Activated naive CD8-positive, alpha-beta T cell (primary cell): ENCODE measurements around the gene IKZF1.

ENCODE experiments used
- H3K27ac Mint-ChIP-seq: one replicate; pipeline ENCODE4 v1.8.0; 2021; ENCODE audit warnings: mixed read lengths
- H3K27me3 Mint-ChIP-seq: one replicate; pipeline ENCODE4 v1.8.0; 2021; ENCODE audit warnings: mixed read lengths
- H3K36me3 Mint-ChIP-seq: one replicate; pipeline ENCODE4 v1.8.0; 2021; ENCODE audit warnings: mixed read lengths
- H3K4me1 Mint-ChIP-seq: one replicate; pipeline ENCODE4 v1.8.0; 2021; ENCODE audit warnings: low read depth, mixed read lengths
- H3K4me3 Mint-ChIP-seq: one replicate; pipeline ENCODE4 v1.8.0; 2021; ENCODE audit warnings: mild to moderate bottlenecking, mixed read lengths
- H3K9me3 Mint-ChIP-seq: one replicate; pipeline ENCODE4 v1.8.0; 2021; ENCODE audit warnings: low read depth, mixed read lengths

Gene IKZF1

GRCh38 chr7:50310956-50311355 is 6.4 kb downstream of the IKZF1 start:
- peaks cover 40% of the 10 kb centered on the region for H3K36me3 Mint-ChIP-seq
- no peaks in the 10 kb centered on the region for H3K27me3 Mint-ChIP-seq
- peaks cover 72% of the 10 kb centered on the region for H3K4me1 Mint-ChIP-seq
- H3K4me3 Mint-ChIP-seq, result peak overlapping the region; percentile 99
- H3K27ac Mint-ChIP-seq, result peak overlapping the region; percentile 100
- H3K9me3 Mint-ChIP-seq, result no peaks in the 10 kb centered on the region

GRCh38 chr7:50312250-50313162 is 8.0 kb downstream of the IKZF1 start:
- Mint-ChIP-seq H3K4me3 (peak overlapping the region; percentile 99), H3K36me3 (peaks cover 31% of the 10 kb centered on the region), H3K27ac (peak overlapping the region; percentile 100), H3K4me1 (peaks cover 86% of the 10 kb centered on the region), H3K27me3 (no peaks in the 10 kb centered on the region), H3K9me3 (no peaks in the 10 kb centered on the region)

GRCh38 chr7:50314836-50315592 is 10.5 kb downstream of the IKZF1 start:
- Mint-ChIP-seq H3K4me1 (peaks cover 97% of the 10 kb centered on the region), H3K36me3 (peaks cover 36% of the 10 kb centered on the region), H3K4me3 (peak overlapping the region; percentile 99), H3K27me3 (no peaks in the 10 kb centered on the region), H3K9me3 (no peaks in the 10 kb centered on the region), H3K27ac (peak overlapping the region; percentile 100)

GRCh38 chr7:50315739-50316671 is 11.5 kb downstream of the IKZF1 start:
- H3K9me3 Mint-ChIP-seq, result no peaks in the 10 kb centered on the region
- peak overlapping the region; percentile 100 for H3K27ac Mint-ChIP-seq
- H3K27me3 Mint-ChIP-seq, result no peaks in the 10 kb centered on the region
- peak overlapping the region; percentile 99 for H3K4me3 Mint-ChIP-seq
- H3K4me1 Mint-ChIP-seq, result peaks cover 97% of the 10 kb centered on the region
- peaks cover 35% of the 10 kb centered on the region for H3K36me3 Mint-ChIP-seq

- Mint-ChIP-seq H3K27ac (peak overlapping the region; percentile 100), H3K27me3 (no peaks in the 10 kb centered on the region), H3K9me3 (no peaks in the 10 kb centered on the region), H3K4me3 (peak overlapping the region; percentile 99), H3K4me1 (peaks cover 98% of the 10 kb centered on the region), H3K36me3 (peaks cover 40% of the 10 kb centered on the region)
Measured at GRCh38 chr7:50317221-50317678, 12.7 kb downstream of the IKZF1 start.

- H3K4me1 Mint-ChIP-seq, result peaks cover 98% of the 10 kb centered on the region
- peaks cover 42% of the 10 kb centered on the region for H3K36me3 Mint-ChIP-seq
- H3K9me3 Mint-ChIP-seq, result no peaks in the 10 kb centered on the region
- H3K27ac Mint-ChIP-seq, result peak overlapping the region; percentile 100
- no peaks in the 10 kb centered on the region for H3K27me3 Mint-ChIP-seq
- peak overlapping the region; percentile 99 for H3K4me3 Mint-ChIP-seq
Measured at GRCh38 chr7:50317697-50318669, 13.5 kb downstream of the IKZF1 start.

GRCh38 chr7:50321487-50322067 is 17.1 kb downstream of the IKZF1 start:
- H3K4me1 Mint-ChIP-seq, result peaks cover 97% of the 10 kb centered on the region
- no peaks in the 10 kb centered on the region for H3K27me3 Mint-ChIP-seq
- peaks cover 46% of the 10 kb centered on the region for H3K36me3 Mint-ChIP-seq
- peak overlapping the region; percentile 95 for H3K27ac Mint-ChIP-seq
- H3K9me3 Mint-ChIP-seq, result no peaks in the 10 kb centered on the region
- peak overlapping the region; percentile 84 for H3K4me3 Mint-ChIP-seq

- H3K9me3 Mint-ChIP-seq, result no peaks in the 10 kb centered on the region
- H3K27ac Mint-ChIP-seq, result peak overlapping the region; percentile 95
- H3K4me3 Mint-ChIP-seq, result peak overlapping the region; percentile 48
- H3K4me1 Mint-ChIP-seq, result peaks cover 95% of the 10 kb centered on the region
- H3K36me3 Mint-ChIP-seq, result peaks cover 46% of the 10 kb centered on the region
- no peaks in the 10 kb centered on the region for H3K27me3 Mint-ChIP-seq
Measured at GRCh38 chr7:50324113-50324512, 19.6 kb downstream of the IKZF1 start.

- H3K36me3 Mint-ChIP-seq, result peaks cover 42% of the 10 kb centered on the region
- no peak overlapping the region for H3K4me3 Mint-ChIP-seq
- peaks cover 95% of the 10 kb centered on the region for H3K4me1 Mint-ChIP-seq
- H3K9me3 Mint-ChIP-seq, result no peaks in the 10 kb centered on the region
- peak overlapping the region; percentile 81 for H3K27ac Mint-ChIP-seq
- H3K27me3 Mint-ChIP-seq, result no peaks in the 10 kb centered on the region
Measured at GRCh38 chr7:50327443-50327842, 22.9 kb downstream of the IKZF1 start.

- no peak overlapping the region for H3K27ac Mint-ChIP-seq
- H3K4me3 Mint-ChIP-seq, result no peak overlapping the region
- H3K36me3 Mint-ChIP-seq, result peaks cover 32% of the 10 kb centered on the region
- H3K4me1 Mint-ChIP-seq, result peaks cover 79% of the 10 kb centered on the region
- H3K27me3 Mint-ChIP-seq, result no peaks in the 10 kb centered on the region
- no peaks in the 10 kb centered on the region for H3K9me3 Mint-ChIP-seq
Measured at GRCh38 chr7:50329775-50330174, 25.3 kb downstream of the IKZF1 start.

GRCh38 chr7:50330254-50330653 is 25.7 kb downstream of the IKZF1 start:
- H3K27ac Mint-ChIP-seq, result no peak overlapping the region
- H3K36me3 Mint-ChIP-seq, result peaks cover 32% of the 10 kb centered on the region
- H3K4me3 Mint-ChIP-seq, result no peak overlapping the region
- H3K27me3 Mint-ChIP-seq, result no peaks in the 10 kb centered on the region
- no peaks in the 10 kb centered on the region for H3K9me3 Mint-ChIP-seq
- peaks cover 74% of the 10 kb centered on the region for H3K4me1 Mint-ChIP-seq

- no peak overlapping the region for H3K4me3 Mint-ChIP-seq
- H3K36me3 Mint-ChIP-seq, result peaks cover 32% of the 10 kb centered on the region
- no peaks in the 10 kb centered on the region for H3K9me3 Mint-ChIP-seq
- H3K4me1 Mint-ChIP-seq, result peaks cover 71% of the 10 kb centered on the region
- H3K27ac Mint-ChIP-seq, result no peak overlapping the region
- no peaks in the 10 kb centered on the region for H3K27me3 Mint-ChIP-seq
Measured at GRCh38 chr7:50330696-50331095, 26.2 kb downstream of the IKZF1 start.

- Mint-ChIP-seq H3K27ac (no peak overlapping the region), H3K4me1 (peaks cover 67% of the 10 kb centered on the region), H3K4me3 (no peak overlapping the region), H3K9me3 (no peaks in the 10 kb centered on the region), H3K27me3 (no peaks in the 10 kb centered on the region), H3K36me3 (peaks cover 30% of the 10 kb centered on the region)
Measured at GRCh38 chr7:50331564-50332208, 27.2 kb downstream of the IKZF1 start.
